ENCODE measurements around the gene TSPYL4.
A peak's percentile ranks its signal among the peaks of the same experiment; 100 is the strongest.

TSPYL4 gene

GRCh38 chr6:116271149-116271708 lies 17.4 kb upstream of the TSPYL4 start:
- DNase-seq (ENCODE audit: low read depth, low spot score), result no peak

GRCh38 chr6:116268589-116269293 lies 14.9 kb upstream of the TSPYL4 start:
- DNase-seq (ENCODE audit: low read depth, low spot score), result peak; percentile 55

- DNase-seq (ENCODE audit: low read depth, low spot score), result no peak
These were observed 14.1 kb upstream of the TSPYL4 start for GRCh38 chr6:116267836-116268588.

- no peak for DNase-seq (ENCODE audit: low read depth, low spot score)
These were observed 12.9 kb upstream of the TSPYL4 start for GRCh38 chr6:116266803-116267202.

GRCh38 chr6:116265041-116265829 lies 11.4 kb upstream of the TSPYL4 start:
- DNase-seq (ENCODE audit: low read depth, low spot score), result no peak

GRCh38 chr6:116263353-116263752 lies 9.5 kb upstream of the TSPYL4 start:
- DNase-seq (ENCODE audit: low read depth, low spot score), result no peak

- DNase-seq (ENCODE audit: low read depth, low spot score), result no peak
These were observed 4.6 kb upstream of the TSPYL4 start for GRCh38 chr6:116258520-116258919.

- DNase-seq (ENCODE audit: low read depth, low spot score), result no peak
These were observed 2.8 kb upstream of the TSPYL4 start for GRCh38 chr6:116256694-116257093.

GRCh38 chr6:116255246-116255800 lies 1.4 kb upstream of the TSPYL4 start:
- no peak for DNase-seq (ENCODE audit: low read depth, low spot score)

- no peak for DNase-seq (ENCODE audit: low read depth, low spot score)
These were observed 602 bp upstream of the TSPYL4 start for GRCh38 chr6:116254297-116255056.

- DNase-seq (ENCODE audit: low read depth, low spot score), result no peak
These were observed 729 bp downstream of the TSPYL4 start for GRCh38 chr6:116253188-116253504.

- DNase-seq (ENCODE audit: low read depth, low spot score), result no peak
These were observed 2.1 kb downstream of the TSPYL4 start for GRCh38 chr6:116251568-116252384.

- no peak for DNase-seq (ENCODE audit: low read depth, low spot score)
These were observed 5.3 kb downstream of the TSPYL4 start for GRCh38 chr6:116248577-116248976.

- DNase-seq (ENCODE audit: low read depth, low spot score), result no peak
These were observed 6.6 kb downstream of the TSPYL4 start for GRCh38 chr6:116247285-116247684.

- no peak for DNase-seq (ENCODE audit: low read depth, low spot score)
These were observed 7.8 kb downstream of the TSPYL4 start for GRCh38 chr6:116246089-116246488.

GRCh38 chr6:116244284-116244683 lies 9.6 kb downstream of the TSPYL4 start:
- no peak for DNase-seq (ENCODE audit: low read depth, low spot score)

GRCh38 chr6:116239856-116240255 lies 14.0 kb downstream of the TSPYL4 start:
- DNase-seq (ENCODE audit: low read depth, low spot score), result no peak

- DNase-seq (ENCODE audit: low read depth, low spot score), result no peak
These were observed 14.6 kb downstream of the TSPYL4 start for GRCh38 chr6:116239256-116239655.

- peak; percentile 85 for DNase-seq (ENCODE audit: low read depth, low spot score)
These were observed 15.8 kb downstream of the TSPYL4 start for GRCh38 chr6:116238083-116238482.

- no peak for DNase-seq (ENCODE audit: low read depth, low spot score)
These were observed 19.2 kb downstream of the TSPYL4 start for GRCh38 chr6:116234689-116235088.
